HFFc6 (cell line): ENCODE data around the gene CERS1. TPM values are rescaled to one million over a fixed set of nuclear protein-coding genes. Genes with fewer than 3 reads are reported as not detected.

Experiments used
- DNase-seq: peaks from one replicate; pipeline ENCODE4 v3.0.0-alpha.2; 2018
- H3K27ac Mint-ChIP-seq: 2 replicates; pipeline ENCODE4 v1.8.0; 2020; ENCODE audit warnings: mild to moderate bottlenecking, mixed read lengths
- H3K27me3 Mint-ChIP-seq: 2 replicates; pipeline ENCODE4 v1.8.0; 2021; ENCODE audit warnings: mild to moderate bottlenecking, moderate library complexity, mixed read lengths; ENCODE audit not compliant: insufficient read depth
- H3K36me3 Mint-ChIP-seq: 2 replicates; pipeline ENCODE4 v1.8.0; 2021; ENCODE audit warnings: low read depth, mixed read lengths
- H3K4me1 Mint-ChIP-seq: 2 replicates; pipeline ENCODE4 v1.8.0; 2020; ENCODE audit warnings: low read depth, mixed read lengths
- H3K4me3 Mint-ChIP-seq: 2 replicates; pipeline ENCODE4 v1.8.0; 2020; ENCODE audit warnings: mild to moderate bottlenecking, moderate library complexity, mixed read lengths
- H3K9me3 Mint-ChIP-seq: 2 replicates; pipeline ENCODE4 v1.8.0; 2020; ENCODE audit warnings: mild to moderate bottlenecking, mixed read lengths
- total RNA-seq, 6 experiments: library from RNA; stranded (reverse); fragmentation: NEBNext Ultra II Directional; extraction: Animal tissue kit (Norgen Biotek cat#: 25700); gene quantifications; 2 replicates in 1 of 6; 3 replicates in 5 of 6; pipeline ENCODE4 v1.2.3, GENCODE V29; 2021
- TF ChIP-seq, protein P1 (sequence below): fragments of 200-600 bp; sonication (generic); IDR thresholded peaks from 2 replicates; pipeline ENCODE4 v1.5.0; 2021; ENCODE audit warnings: antibody characterized with exemption, mild to moderate bottlenecking

The CERS1 gene
- total RNA-seq, 6 experiments from 2014 or later: 0.96 to 2.1 (median 1.3) TPM

DNA sequence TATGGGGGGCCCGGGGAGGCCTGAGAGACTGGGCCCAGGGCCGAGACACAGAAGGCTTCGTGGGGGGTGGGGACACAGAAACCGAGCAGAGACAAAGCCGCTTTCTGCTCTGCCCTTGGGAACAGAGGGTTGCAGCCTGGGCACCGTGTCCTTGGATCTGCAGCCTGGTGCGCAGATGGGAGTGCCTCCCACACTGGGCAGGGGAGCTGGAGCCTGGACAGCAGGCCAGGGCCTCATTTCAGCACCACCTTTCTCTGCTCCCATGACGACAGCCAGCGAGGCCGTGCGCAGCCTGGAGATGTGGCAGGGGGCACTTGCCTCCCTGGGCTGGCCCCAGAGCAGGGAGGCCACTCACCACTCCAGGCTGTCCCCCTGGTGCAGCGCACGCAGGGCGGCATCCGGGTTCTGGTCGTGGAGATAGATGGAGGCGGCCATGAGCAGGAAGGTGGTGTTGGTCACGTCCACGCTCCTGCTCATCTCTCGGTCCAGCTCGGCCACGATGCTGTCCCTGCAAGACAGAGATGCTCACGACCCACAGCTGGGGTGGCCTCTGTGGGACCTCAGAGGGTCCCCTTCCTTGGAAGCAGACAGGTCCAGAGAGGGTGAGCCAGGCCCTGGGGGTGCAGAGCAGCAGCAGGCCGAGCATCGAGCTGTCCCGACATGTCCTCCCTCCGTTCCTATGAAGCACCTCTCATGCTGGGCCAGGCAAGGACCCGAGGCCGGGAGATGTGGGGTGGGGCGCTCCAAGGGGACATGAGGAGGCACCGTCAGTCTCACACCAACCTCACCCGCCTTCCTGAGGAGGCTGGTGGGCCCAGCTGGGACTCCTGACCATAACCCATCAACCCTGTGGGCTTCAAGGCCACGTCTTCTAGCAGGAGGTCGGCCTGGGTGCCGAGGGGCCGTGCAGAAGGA lies 10.9 kb upstream of the CERS1 start:
- no peaks in the 10 kb centered on the region for H3K4me1 Mint-ChIP-seq
- no peak for DNase-seq
- H3K27me3 Mint-ChIP-seq: no peaks in the 10 kb centered on the region; the same call in 1 of the 2 replicates
- H3K27ac Mint-ChIP-seq: no peak overlapping the region
- H3K36me3 Mint-ChIP-seq: no peaks in the 10 kb centered on the region; the same call in 1 of the 2 replicates
- H3K4me3 Mint-ChIP-seq: no peak overlapping the region
- no peaks in the 10 kb centered on the region for H3K9me3 Mint-ChIP-seq
- TF ChIP-seq, protein P1, sequence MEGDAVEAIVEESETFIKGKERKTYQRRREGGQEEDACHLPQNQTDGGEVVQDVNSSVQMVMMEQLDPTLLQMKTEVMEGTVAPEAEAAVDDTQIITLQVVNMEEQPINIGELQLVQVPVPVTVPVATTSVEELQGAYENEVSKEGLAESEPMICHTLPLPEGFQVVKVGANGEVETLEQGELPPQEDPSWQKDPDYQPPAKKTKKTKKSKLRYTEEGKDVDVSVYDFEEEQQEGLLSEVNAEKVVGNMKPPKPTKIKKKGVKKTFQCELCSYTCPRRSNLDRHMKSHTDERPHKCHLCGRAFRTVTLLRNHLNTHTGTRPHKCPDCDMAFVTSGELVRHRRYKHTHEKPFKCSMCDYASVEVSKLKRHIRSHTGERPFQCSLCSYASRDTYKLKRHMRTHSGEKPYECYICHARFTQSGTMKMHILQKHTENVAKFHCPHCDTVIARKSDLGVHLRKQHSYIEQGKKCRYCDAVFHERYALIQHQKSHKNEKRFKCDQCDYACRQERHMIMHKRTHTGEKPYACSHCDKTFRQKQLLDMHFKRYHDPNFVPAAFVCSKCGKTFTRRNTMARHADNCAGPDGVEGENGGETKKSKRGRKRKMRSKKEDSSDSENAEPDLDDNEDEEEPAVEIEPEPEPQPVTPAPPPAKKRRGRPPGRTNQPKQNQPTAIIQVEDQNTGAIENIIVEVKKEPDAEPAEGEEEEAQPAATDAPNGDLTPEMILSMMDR: no peak

DNA sequence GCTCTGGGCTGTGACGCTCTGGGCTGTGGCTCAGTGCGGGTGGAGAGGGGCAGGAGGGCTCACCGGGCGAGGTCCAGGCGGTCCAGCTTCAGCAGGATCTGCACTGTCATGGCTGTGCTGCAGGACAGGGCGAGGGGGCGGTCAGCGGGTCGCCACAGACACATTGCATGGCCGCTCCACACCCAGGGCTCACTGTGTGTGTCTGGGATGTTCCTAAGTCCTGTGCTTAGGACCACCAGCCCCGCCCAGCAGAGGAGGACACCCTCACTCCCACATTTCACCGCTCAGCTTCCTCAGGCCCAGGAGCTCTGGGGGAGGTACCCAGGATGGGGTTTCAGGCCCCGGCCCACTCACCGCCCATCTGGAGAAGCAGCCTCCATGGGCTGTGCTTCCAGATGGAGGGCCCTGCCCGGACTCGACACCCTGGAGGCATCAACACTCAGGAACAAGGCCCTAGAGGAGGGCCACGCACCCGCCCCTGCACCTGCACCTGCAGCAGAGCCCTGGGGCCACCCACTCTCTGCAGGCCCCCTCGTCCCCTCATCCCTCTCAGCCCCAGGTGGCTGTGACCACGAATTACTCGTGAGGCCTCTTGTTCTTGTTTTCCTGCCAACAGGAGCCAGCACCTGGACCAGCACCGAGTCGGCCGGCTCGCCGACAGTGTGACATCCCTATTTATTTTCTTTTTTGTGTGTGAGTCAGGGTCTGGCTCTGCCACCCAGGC lies 9.7 kb upstream of the CERS1 start:
- Mint-ChIP-seq H3K36me3 (no peaks in the 10 kb centered on the region; the same call in 1 of the 2 replicates), H3K27me3 (no peaks in the 10 kb centered on the region; the same call in none of the 2 replicates), H3K4me1 (no peaks in the 10 kb centered on the region), H3K9me3 (no peaks in the 10 kb centered on the region), H3K4me3 (no peak overlapping the region), H3K27ac (no peak overlapping the region)
- TF ChIP-seq, protein P1: no peak
- no peak for DNase-seq

DNA sequence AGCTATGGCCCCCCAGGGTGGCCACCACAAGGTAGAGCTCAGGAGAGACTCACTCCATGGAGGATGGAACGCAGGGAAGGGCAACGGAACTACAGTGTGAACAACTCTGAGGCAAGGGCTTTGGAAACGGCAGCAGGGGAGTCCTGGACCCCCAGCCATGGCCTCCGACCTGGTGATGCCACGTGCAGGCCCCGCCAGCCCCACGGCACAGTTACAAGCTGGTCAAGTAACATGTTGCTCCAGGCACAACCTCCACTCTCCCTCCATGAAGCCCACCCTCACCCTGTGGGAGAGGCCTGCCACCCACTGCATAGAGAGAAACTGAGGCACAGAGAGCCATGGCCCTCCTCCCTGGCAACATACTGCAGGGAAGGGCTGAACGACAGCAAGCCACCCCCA lies 9.1 kb upstream of the CERS1 start:
- Mint-ChIP-seq H3K4me3 (no peak overlapping the region), H3K9me3 (no peaks in the 10 kb centered on the region), H3K4me1 (no peaks in the 10 kb centered on the region), H3K36me3 (no peaks in the 10 kb centered on the region; the same call in 1 of the 2 replicates), H3K27me3 (no peaks in the 10 kb centered on the region; the same call in none of the 2 replicates), H3K27ac (no peak overlapping the region)
- no peak for DNase-seq
- TF ChIP-seq, protein P1: no peak

DNA sequence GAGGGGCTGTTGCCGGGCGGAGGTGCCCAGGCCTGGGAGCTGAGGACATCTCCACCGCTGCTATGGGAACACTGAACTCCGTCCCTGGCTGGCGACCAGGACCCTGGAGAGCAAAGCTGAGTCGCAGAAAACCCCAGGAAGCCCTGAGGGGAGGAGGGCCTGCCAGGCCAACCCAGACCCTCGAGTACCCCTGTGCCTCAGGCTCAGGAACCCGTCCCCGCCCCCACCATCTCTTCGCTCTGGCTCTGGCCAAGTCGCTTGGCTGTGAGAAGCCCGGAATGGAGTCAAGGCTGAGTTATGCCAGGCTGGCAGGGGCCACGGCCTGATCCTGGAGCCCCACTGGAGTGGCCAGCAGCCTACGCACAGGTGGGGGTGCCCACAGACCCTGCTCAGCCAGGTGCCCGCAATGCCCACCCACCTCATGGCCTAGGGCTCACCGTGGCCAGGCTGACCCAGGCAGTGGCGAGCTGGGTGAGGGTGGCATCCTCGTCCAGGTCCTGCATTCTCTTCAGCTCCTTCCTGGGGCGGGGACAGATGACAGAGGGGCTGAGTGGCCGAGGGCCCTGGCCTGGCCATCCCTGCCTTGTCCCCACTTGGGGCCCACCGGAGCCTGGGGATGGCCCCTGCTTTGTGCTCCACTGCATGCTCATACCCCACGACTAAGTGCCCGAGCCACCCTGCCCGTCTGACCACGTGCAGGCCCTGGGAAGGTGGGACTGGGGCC lies 8.5 kb upstream of the CERS1 start:
- H3K9me3 Mint-ChIP-seq: no peaks in the 10 kb centered on the region
- H3K27ac Mint-ChIP-seq: no peak overlapping the region
- TF ChIP-seq, protein P1: no peak
- H3K27me3 Mint-ChIP-seq: peaks cover under 1% of the 10 kb centered on the region
- H3K4me1 Mint-ChIP-seq: no peaks in the 10 kb centered on the region
- no peak for DNase-seq
- H3K36me3 Mint-ChIP-seq: no peaks in the 10 kb centered on the region; the same call in 1 of the 2 replicates
- H3K4me3 Mint-ChIP-seq: no peak overlapping the region
